Activated CD8-positive, alpha-beta memory T cell treated with anti-CD3 and anti-CD28 coated beads, Interleukin-2, amount 10 ng/mL, durations not matched to agents 7 days and 5 days (primary cell): ENCODE measurements around the gene HFE. TPM values are rescaled to one million over a fixed set of nuclear protein-coding genes. Genes with fewer than 3 reads are reported as not detected.
"Not testable (repeated sequence)": the region's sequence is repeated elsewhere in the genome, so short reads cannot be mapped to it uniquely, and the experiment has no call there.

Source experiments
- ATAC-seq: fragments of 150-1000 bp; cut with Tn5 transposase; one replicate; pipeline ENCODE4 v1.10.0; 2021; ENCODE audit warnings: moderate library complexity
- CTCF ChIA-PET: fragments of 350-600 bp; sonication (Branson Sonifier 250); formaldehyde crosslinking; loops from one replicate; lab custom pipeline; 2021; ENCODE audit warnings: antibody characterized with exemption; lab: Charles Lee
- DNase-seq: peaks from one replicate; pipeline ENCODE4 v3.0.0-alpha.2; 2020
- H3K27ac Mint-ChIP-seq: one replicate; pipeline ENCODE4 v1.8.0; 2021; ENCODE audit warnings: mild to moderate bottlenecking, mixed read lengths
- H3K27me3 Mint-ChIP-seq: one replicate; pipeline ENCODE4 v1.8.0; 2021; ENCODE audit warnings: mixed read lengths
- H3K36me3 Mint-ChIP-seq: one replicate; pipeline ENCODE4 v1.8.0; 2021; ENCODE audit warnings: mild to moderate bottlenecking, mixed read lengths
- H3K4me1 Mint-ChIP-seq: one replicate; pipeline ENCODE4 v1.8.0; 2021; ENCODE audit warnings: mixed read lengths
- H3K4me3 Mint-ChIP-seq: one replicate; pipeline ENCODE4 v1.8.0; 2021; ENCODE audit warnings: mild to moderate bottlenecking, moderate library complexity, mixed read lengths
- H3K9me3 Mint-ChIP-seq: one replicate; pipeline ENCODE4 v1.8.0; 2022; ENCODE audit warnings: low read depth, mixed read lengths
- total RNA-seq, 2 experiments: library from RNA; stranded (reverse); gene quantifications; one replicate each; pipeline ENCODE4 v1.2.3, GENCODE V29; 2021

HFE gene
- total RNA-seq, 2 experiments from 2014 or later: 1.6 to 3.4 TPM

GRCh38 chr6:26104457-26105108 is 17.4 kb downstream of the HFE start:
- H3K9me3 Mint-ChIP-seq: no peaks in the 10 kb centered on the region
- H3K36me3 Mint-ChIP-seq: peaks cover 2% of the 10 kb centered on the region
- H3K27ac Mint-ChIP-seq: peak overlapping the region; percentile 99
- ATAC-seq: peak; percentile 5
- H3K27me3 Mint-ChIP-seq: peaks cover 3% of the 10 kb centered on the region
- CTCF ChIA-PET: interaction anchor here (0.7 to 19.9 kb wide), 10 partner anchors 9 to 66 kb away, joined by 3 to 566 read pairs (median 4); partner anchors contain the start of gene HFE
- DNase-seq: peak; percentile 59
- peak overlapping the region; percentile 72 for H3K4me3 Mint-ChIP-seq
- peaks cover 17% of the 10 kb centered on the region for H3K4me1 Mint-ChIP-seq

GRCh38 chr6:26105109-26105730 is 18.0 kb downstream of the HFE start:
- peaks cover 3% of the 10 kb centered on the region for H3K27me3 Mint-ChIP-seq
- peaks cover 2% of the 10 kb centered on the region for H3K36me3 Mint-ChIP-seq
- no peak for ATAC-seq
- no peak for DNase-seq
- no peak overlapping the region for H3K4me3 Mint-ChIP-seq
- no peaks in the 10 kb centered on the region for H3K9me3 Mint-ChIP-seq
- H3K4me1 Mint-ChIP-seq: peaks cover 17% of the 10 kb centered on the region
- CTCF ChIA-PET: interaction anchor here (0.8 to 1.8 kb wide), 5 partner anchors 9 to 65 kb away, joined by 3 to 8 read pairs (median 3); no protein-coding TSS in a partner anchor
- peak overlapping the region; percentile 25 for H3K27ac Mint-ChIP-seq

- H3K27ac Mint-ChIP-seq: no peak overlapping the region
- H3K4me1 Mint-ChIP-seq: peaks cover 17% of the 10 kb centered on the region
- no peak for ATAC-seq
- H3K4me3 Mint-ChIP-seq: no peak overlapping the region
- CTCF ChIA-PET: interaction anchor here (1.9 kb wide), 1 partner anchor 13 kb away, joined by 4 read pairs; no protein-coding TSS in a partner anchor
- no peak for DNase-seq
- H3K36me3 Mint-ChIP-seq: peaks cover 2% of the 10 kb centered on the region
- H3K9me3 Mint-ChIP-seq: no peaks in the 10 kb centered on the region
- peaks cover 3% of the 10 kb centered on the region for H3K27me3 Mint-ChIP-seq
Observed at GRCh38 chr6:26105842-26106241, 18.6 kb downstream of the HFE start.

- ATAC-seq: no peak
- H3K36me3 Mint-ChIP-seq: peaks cover 2% of the 10 kb centered on the region
- H3K4me3 Mint-ChIP-seq: no peak overlapping the region
- CTCF ChIA-PET: interaction anchor here (0.8 to 1.3 kb wide), 2 partner anchors 11 to 64 kb away, joined by 3 to 5 read pairs; a partner anchor contains a TSS
- H3K27ac Mint-ChIP-seq: no peak overlapping the region
- DNase-seq: no peak
- H3K4me1 Mint-ChIP-seq: peaks cover 15% of the 10 kb centered on the region
- H3K27me3 Mint-ChIP-seq: peaks cover 3% of the 10 kb centered on the region
- no peaks in the 10 kb centered on the region for H3K9me3 Mint-ChIP-seq
Observed at GRCh38 chr6:26107935-26108334, 20.7 kb downstream of the HFE start.

- Mint-ChIP-seq H3K4me1 (no peaks in the 10 kb centered on the region), H3K4me3 (no peak overlapping the region), H3K27ac (no peak overlapping the region), H3K9me3 (no peaks in the 10 kb centered on the region), H3K27me3 (peaks cover 2% of the 10 kb centered on the region), H3K36me3 (no peaks in the 10 kb centered on the region)
- ATAC-seq: no peak
- DNase-seq: no peak
- CTCF ChIA-PET: no interaction called here
Observed at GRCh38 chr6:26109772-26110171, 22.5 kb downstream of the HFE start.

- Mint-ChIP-seq H3K4me3 (no peak overlapping the region), H3K4me1 (peaks cover 10% of the 10 kb centered on the region), H3K36me3 (peaks cover 2% of the 10 kb centered on the region), H3K27me3 (peaks cover 2% of the 10 kb centered on the region), H3K27ac (no peak overlapping the region), H3K9me3 (no peaks in the 10 kb centered on the region)
- DNase-seq (no peak), ATAC-seq (no peak)
- CTCF ChIA-PET: interaction anchor here (1.9 to 2.6 kb wide), 3 partner anchors 9 to 48 kb away, joined by 4 to 8 read pairs (median 7); a partner anchor contains a TSS
Observed at GRCh38 chr6:26113570-26113969, 26.3 kb downstream of the HFE start.

- no peak for DNase-seq
- Mint-ChIP-seq H3K27ac (peak overlapping the region; percentile 36), H3K4me3 (no peak overlapping the region), H3K4me1 (peaks cover 10% of the 10 kb centered on the region), H3K9me3 (no peaks in the 10 kb centered on the region), H3K36me3 (peaks cover 2% of the 10 kb centered on the region), H3K27me3 (peaks cover 2% of the 10 kb centered on the region)
- CTCF ChIA-PET: interaction anchor here (1.1 to 2.6 kb wide), 2 partner anchors 11 to 18 kb away, joined by 3 to 8 read pairs; a partner anchor contains a TSS
- no peak for ATAC-seq
Observed at GRCh38 chr6:26115226-26115625, 28.0 kb downstream of the HFE start.

GRCh38 chr6:26116267-26116666 is 29.0 kb downstream of the HFE start:
- CTCF ChIA-PET: interaction anchor here (1.1 kb wide), 1 partner anchor 19 kb away, joined by 3 read pairs; no protein-coding TSS in a partner anchor
- H3K36me3 Mint-ChIP-seq: peaks cover 2% of the 10 kb centered on the region
- no peak overlapping the region for H3K27ac Mint-ChIP-seq
- H3K4me3 Mint-ChIP-seq: no peak overlapping the region
- no peaks in the 10 kb centered on the region for H3K9me3 Mint-ChIP-seq
- ATAC-seq: no peak
- peaks cover 15% of the 10 kb centered on the region for H3K4me1 Mint-ChIP-seq
- peaks cover 2% of the 10 kb centered on the region for H3K27me3 Mint-ChIP-seq
- no peak for DNase-seq

- H3K27me3 Mint-ChIP-seq: peaks cover 6% of the 10 kb centered on the region
- H3K4me3 Mint-ChIP-seq: no peak overlapping the region
- no peak for DNase-seq
- no peak for ATAC-seq
- peaks cover 32% of the 10 kb centered on the region for H3K4me1 Mint-ChIP-seq
- CTCF ChIA-PET: interaction anchor here (1.0 to 1.9 kb wide), 5 partner anchors 12 to 56 kb away, joined by 3 to 7 read pairs (median 4); partner anchors contain the start of gene HFE
- H3K36me3 Mint-ChIP-seq: peaks cover 7% of the 10 kb centered on the region
- H3K9me3 Mint-ChIP-seq: no peaks in the 10 kb centered on the region
- no peak overlapping the region for H3K27ac Mint-ChIP-seq
Observed at GRCh38 chr6:26118999-26119398, 31.8 kb downstream of the HFE start.

- H3K27ac Mint-ChIP-seq, ATAC-seq, H3K9me3 Mint-ChIP-seq, H3K4me3 Mint-ChIP-seq, DNase-seq: not testable (repeated sequence)
- Mint-ChIP-seq H3K36me3 (peaks cover 18% of the 10 kb centered on the region), H3K27me3 (peaks cover 12% of the 10 kb centered on the region), H3K4me1 (peaks cover 30% of the 10 kb centered on the region)
- CTCF ChIA-PET: interaction anchor here (1.2 to 1.9 kb wide), 3 partner anchors 16 to 57 kb away, joined by 3 to 7 read pairs (median 3); a partner anchor contains a TSS
Observed at GRCh38 chr6:26120115-26120514, 32.9 kb downstream of the HFE start.

GRCh38 chr6:26120807-26121140 is 33.5 kb downstream of the HFE start:
- Mint-ChIP-seq H3K36me3 (peaks cover 22% of the 10 kb centered on the region), H3K9me3 (no peaks in the 10 kb centered on the region), H3K4me1 (peaks cover 26% of the 10 kb centered on the region), H3K4me3 (no peak overlapping the region), H3K27ac (peak overlapping the region; percentile 100), H3K27me3 (peaks cover 13% of the 10 kb centered on the region)
- ATAC-seq (no peak), DNase-seq (no peak)
- CTCF ChIA-PET: interaction anchor here (1.9 kb wide), 1 partner anchor 17 kb away, joined by 7 read pairs; a partner anchor contains a TSS

GRCh38 chr6:26121141-26122004 is 34.1 kb downstream of the HFE start:
- Mint-ChIP-seq H3K4me1 (peaks cover 24% of the 10 kb centered on the region), H3K36me3 (peaks cover 27% of the 10 kb centered on the region), H3K27me3 (peaks cover 13% of the 10 kb centered on the region), H3K27ac (peak overlapping the region; percentile 100), H3K4me3 (peak overlapping the region; percentile 54), H3K9me3 (no peaks in the 10 kb centered on the region)
- CTCF ChIA-PET: no interaction called here
- DNase-seq (no peak), ATAC-seq (no peak)

GRCh38 chr6:26122005-26122388 is 34.8 kb downstream of the HFE start:
- Mint-ChIP-seq H3K36me3 (peaks cover 34% of the 10 kb centered on the region), H3K4me1 (peaks cover 30% of the 10 kb centered on the region), H3K9me3 (no peaks in the 10 kb centered on the region), H3K27me3 (peaks cover 13% of the 10 kb centered on the region), H3K4me3 (peak overlapping the region; percentile 99), H3K27ac (peak overlapping the region; percentile 100)
- ATAC-seq: no peak
- CTCF ChIA-PET: interaction anchor here (1.2 kb wide), 1 partner anchor 13 kb away, joined by 4 read pairs; no protein-coding TSS in a partner anchor
- DNase-seq: no peak
